ENCODE measurements around the gene RAP1GAP2. TPM values are rescaled to one million over a fixed set of nuclear protein-coding genes. Genes with fewer than 3 reads are reported as not detected.
A peak's percentile ranks its signal among the peaks of the same experiment; 100 is the strongest.

RAP1GAP2 gene
- total RNA-seq, 1 donor from 2014 or later, result 10.6 TPM

DNA sequence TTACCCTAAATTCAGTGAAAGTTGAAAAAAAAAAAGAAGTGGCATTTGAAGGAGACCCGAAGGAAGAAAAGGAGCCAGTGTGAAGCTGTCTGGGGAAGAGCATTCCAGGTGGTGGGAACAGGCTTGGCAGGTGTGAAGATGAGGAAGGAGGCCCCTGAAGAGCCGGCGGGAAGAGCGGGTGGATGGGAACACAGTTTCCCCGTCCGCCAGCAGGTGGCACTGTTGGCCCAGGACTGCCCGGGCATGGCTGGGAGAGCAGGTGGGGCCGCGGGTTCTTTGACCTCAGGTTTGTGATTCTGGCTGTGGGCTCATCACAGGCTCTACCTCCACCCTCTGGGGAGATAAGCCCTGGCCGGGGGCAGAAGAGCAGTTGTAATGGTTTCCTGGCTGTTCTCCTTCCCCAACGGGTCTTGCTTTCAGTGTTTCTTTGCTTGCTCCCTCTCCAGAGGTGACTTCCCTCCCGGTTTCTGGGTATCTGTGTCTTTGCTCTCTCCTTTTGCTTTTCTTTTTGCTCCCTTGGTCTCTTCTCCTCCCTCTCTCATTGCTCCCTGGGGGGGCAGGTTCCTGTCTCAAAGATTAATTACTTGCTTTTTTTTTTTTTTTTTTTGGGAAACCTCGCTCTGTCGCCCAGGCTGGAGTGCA lies 32.3 kb downstream of the RAP1GAP2 start:
- Mint-ChIP-seq H3K4me1 (ENCODE audit: unreplicated experiment) (no peaks in the 10 kb centered on the region), H3K9me3 (ENCODE audit: unreplicated experiment) (no peaks in the 10 kb centered on the region), H3K4me3 (ENCODE audit: unreplicated experiment) (no peak overlapping the region), H3K36me3 (ENCODE audit: low read depth, unreplicated experiment) (no peaks in the 10 kb centered on the region), H3K27ac (ENCODE audit: unreplicated experiment) (no peak overlapping the region), H3K27me3 (ENCODE audit: unreplicated experiment) (peaks cover 4% of the 10 kb centered on the region)
- TF ChIP-seq, protein P1, sequence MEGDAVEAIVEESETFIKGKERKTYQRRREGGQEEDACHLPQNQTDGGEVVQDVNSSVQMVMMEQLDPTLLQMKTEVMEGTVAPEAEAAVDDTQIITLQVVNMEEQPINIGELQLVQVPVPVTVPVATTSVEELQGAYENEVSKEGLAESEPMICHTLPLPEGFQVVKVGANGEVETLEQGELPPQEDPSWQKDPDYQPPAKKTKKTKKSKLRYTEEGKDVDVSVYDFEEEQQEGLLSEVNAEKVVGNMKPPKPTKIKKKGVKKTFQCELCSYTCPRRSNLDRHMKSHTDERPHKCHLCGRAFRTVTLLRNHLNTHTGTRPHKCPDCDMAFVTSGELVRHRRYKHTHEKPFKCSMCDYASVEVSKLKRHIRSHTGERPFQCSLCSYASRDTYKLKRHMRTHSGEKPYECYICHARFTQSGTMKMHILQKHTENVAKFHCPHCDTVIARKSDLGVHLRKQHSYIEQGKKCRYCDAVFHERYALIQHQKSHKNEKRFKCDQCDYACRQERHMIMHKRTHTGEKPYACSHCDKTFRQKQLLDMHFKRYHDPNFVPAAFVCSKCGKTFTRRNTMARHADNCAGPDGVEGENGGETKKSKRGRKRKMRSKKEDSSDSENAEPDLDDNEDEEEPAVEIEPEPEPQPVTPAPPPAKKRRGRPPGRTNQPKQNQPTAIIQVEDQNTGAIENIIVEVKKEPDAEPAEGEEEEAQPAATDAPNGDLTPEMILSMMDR (IDR thresholded peaks at IDR 0.05; ENCODE audit: unreplicated experiment), result peak; percentile 89
- peak; percentile 89 for DNase-seq (ENCODE audit: low spot score)

DNA sequence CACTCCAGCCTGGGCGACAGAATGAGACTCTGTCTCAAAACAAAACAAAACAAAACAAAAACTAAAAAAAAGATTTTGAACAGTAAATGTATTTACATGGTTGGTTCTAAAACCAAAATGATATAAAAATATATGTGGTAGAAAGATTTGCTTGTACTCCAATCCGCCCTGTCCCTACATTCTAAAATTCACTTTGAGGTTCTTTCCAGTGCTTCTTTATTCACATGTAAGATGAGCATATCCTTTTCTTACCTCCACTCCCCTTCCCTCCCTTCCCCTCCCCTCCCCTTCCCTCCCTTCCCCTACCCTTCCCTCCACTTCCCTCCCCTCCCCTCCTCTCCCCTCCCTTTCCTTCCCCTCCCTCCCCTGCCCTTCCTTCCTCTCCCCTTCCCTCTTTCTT lies 34.4 kb downstream of the RAP1GAP2 start:
- DNase-seq (ENCODE audit: low spot score), result no peak
- H3K9me3 Mint-ChIP-seq (ENCODE audit: unreplicated experiment), result no peaks in the 10 kb centered on the region
- H3K27ac Mint-ChIP-seq (ENCODE audit: unreplicated experiment), result no peak overlapping the region
- no peaks in the 10 kb centered on the region for H3K36me3 Mint-ChIP-seq (ENCODE audit: low read depth, unreplicated experiment)
- H3K4me3 Mint-ChIP-seq (ENCODE audit: unreplicated experiment), result no peak overlapping the region
- no peaks in the 10 kb centered on the region for H3K4me1 Mint-ChIP-seq (ENCODE audit: unreplicated experiment)
- H3K27me3 Mint-ChIP-seq (ENCODE audit: unreplicated experiment), result peaks cover 4% of the 10 kb centered on the region
- TF ChIP-seq, protein P1 (IDR thresholded peaks at IDR 0.05; ENCODE audit: unreplicated experiment), result no peak

DNA sequence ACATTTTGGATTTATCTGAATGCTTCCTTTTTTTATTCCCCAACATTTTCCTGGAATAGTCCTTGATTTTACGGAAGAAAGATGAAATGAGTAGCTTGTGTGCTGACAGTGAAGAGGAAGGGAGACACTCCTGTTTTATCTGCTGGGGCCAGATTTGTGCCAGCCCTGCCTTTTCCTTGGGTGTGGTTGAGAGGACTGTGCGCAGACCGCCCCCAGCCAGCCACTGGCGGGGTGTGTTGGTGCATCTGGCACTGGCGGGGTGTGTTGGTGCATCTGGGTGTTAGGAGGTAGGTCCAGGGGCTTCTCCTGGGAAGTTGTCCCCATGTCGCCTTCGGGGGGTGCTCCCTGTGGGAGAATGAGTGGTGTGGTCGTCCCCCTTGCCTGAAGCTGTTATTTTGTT lies 39.5 kb downstream of the RAP1GAP2 start:
- no peak overlapping the region for H3K4me3 Mint-ChIP-seq (ENCODE audit: unreplicated experiment)
- no peaks in the 10 kb centered on the region for H3K9me3 Mint-ChIP-seq (ENCODE audit: unreplicated experiment)
- DNase-seq (ENCODE audit: low spot score), result no peak
- H3K36me3 Mint-ChIP-seq (ENCODE audit: low read depth, unreplicated experiment), result no peaks in the 10 kb centered on the region
- no peaks in the 10 kb centered on the region for H3K4me1 Mint-ChIP-seq (ENCODE audit: unreplicated experiment)
- no peaks in the 10 kb centered on the region for H3K27me3 Mint-ChIP-seq (ENCODE audit: unreplicated experiment)
- TF ChIP-seq, protein P1 (IDR thresholded peaks at IDR 0.05; ENCODE audit: unreplicated experiment), result no peak
- no peak overlapping the region for H3K27ac Mint-ChIP-seq (ENCODE audit: unreplicated experiment)

DNA sequence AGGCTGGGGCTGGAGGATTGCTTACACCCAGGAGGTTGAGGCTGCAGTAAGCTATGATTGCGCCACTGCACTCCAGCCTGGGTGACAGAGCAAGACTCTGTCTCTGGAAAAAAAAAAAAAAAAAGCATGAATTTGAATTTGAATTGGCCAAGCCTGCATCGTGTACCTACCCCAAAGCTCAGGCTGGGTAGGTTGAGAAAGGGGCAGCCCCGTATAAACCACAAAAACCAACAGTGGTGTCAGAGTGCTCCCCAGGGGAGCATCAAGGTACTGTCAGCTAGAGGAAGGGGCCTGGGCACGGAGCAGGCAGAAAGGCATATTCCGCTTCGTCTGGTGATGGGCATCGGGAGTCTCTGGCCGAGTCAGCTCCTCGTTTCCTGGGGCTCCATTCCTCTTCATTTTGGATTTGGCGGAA lies 40.9 kb downstream of the RAP1GAP2 start:
- TF ChIP-seq, protein P1 (IDR thresholded peaks at IDR 0.05; ENCODE audit: unreplicated experiment), result no peak
- H3K4me3 Mint-ChIP-seq (ENCODE audit: unreplicated experiment), result no peak overlapping the region
- DNase-seq (ENCODE audit: low spot score), result no peak
- no peaks in the 10 kb centered on the region for H3K9me3 Mint-ChIP-seq (ENCODE audit: unreplicated experiment)
- no peaks in the 10 kb centered on the region for H3K27me3 Mint-ChIP-seq (ENCODE audit: unreplicated experiment)
- no peak overlapping the region for H3K27ac Mint-ChIP-seq (ENCODE audit: unreplicated experiment)
- H3K36me3 Mint-ChIP-seq (ENCODE audit: low read depth, unreplicated experiment), result no peaks in the 10 kb centered on the region
- no peaks in the 10 kb centered on the region for H3K4me1 Mint-ChIP-seq (ENCODE audit: unreplicated experiment)

DNA sequence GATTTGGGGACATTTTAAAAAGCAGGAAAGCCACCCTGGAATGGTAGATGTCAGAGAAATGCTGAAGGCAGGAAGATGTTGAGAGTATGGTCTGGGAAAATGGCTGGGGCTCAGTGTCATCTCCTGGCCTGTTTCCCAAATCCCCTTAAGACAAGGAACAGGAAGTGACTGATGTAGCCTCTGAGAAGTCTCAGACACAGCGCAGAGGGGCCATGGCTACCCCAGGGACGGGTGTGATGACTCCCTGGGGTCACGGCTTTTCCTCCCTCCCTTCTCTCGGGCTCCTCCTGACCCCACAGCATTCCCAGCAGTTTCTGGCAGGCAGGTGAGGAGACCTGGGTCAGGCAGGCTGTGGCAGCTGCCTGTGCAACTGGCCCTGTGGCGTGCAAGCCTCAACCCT lies 45.4 kb downstream of the RAP1GAP2 start:
- DNase-seq (ENCODE audit: low spot score), result no peak
- no peaks in the 10 kb centered on the region for H3K36me3 Mint-ChIP-seq (ENCODE audit: low read depth, unreplicated experiment)
- H3K27ac Mint-ChIP-seq (ENCODE audit: unreplicated experiment), result no peak overlapping the region
- TF ChIP-seq, protein P1 (IDR thresholded peaks at IDR 0.05; ENCODE audit: unreplicated experiment), result no peak
- H3K4me3 Mint-ChIP-seq (ENCODE audit: unreplicated experiment), result no peak overlapping the region
- peaks cover 1% of the 10 kb centered on the region for H3K27me3 Mint-ChIP-seq (ENCODE audit: unreplicated experiment)
- H3K9me3 Mint-ChIP-seq (ENCODE audit: unreplicated experiment), result no peaks in the 10 kb centered on the region
- H3K4me1 Mint-ChIP-seq (ENCODE audit: unreplicated experiment), result peaks cover 7% of the 10 kb centered on the region
